ENCODE measurements around the gene TTPAL.

GRCh38 chr20:44460795-44461141 lies 14.9 kb upstream of the TTPAL start:
- no peak for TF ChIP-seq POLR2A (IDR thresholded peaks at IDR 0.05)
- TF ChIP-seq, protein P1, sequence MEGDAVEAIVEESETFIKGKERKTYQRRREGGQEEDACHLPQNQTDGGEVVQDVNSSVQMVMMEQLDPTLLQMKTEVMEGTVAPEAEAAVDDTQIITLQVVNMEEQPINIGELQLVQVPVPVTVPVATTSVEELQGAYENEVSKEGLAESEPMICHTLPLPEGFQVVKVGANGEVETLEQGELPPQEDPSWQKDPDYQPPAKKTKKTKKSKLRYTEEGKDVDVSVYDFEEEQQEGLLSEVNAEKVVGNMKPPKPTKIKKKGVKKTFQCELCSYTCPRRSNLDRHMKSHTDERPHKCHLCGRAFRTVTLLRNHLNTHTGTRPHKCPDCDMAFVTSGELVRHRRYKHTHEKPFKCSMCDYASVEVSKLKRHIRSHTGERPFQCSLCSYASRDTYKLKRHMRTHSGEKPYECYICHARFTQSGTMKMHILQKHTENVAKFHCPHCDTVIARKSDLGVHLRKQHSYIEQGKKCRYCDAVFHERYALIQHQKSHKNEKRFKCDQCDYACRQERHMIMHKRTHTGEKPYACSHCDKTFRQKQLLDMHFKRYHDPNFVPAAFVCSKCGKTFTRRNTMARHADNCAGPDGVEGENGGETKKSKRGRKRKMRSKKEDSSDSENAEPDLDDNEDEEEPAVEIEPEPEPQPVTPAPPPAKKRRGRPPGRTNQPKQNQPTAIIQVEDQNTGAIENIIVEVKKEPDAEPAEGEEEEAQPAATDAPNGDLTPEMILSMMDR (IDR thresholded peaks at IDR 0.05), result peak in 4 of 7 experiments; percentile 25 to 33 (median 30)
- TF ChIP-seq POLR2AphosphoS5 (IDR thresholded peaks at IDR 0.05), result no peak
- TF ChIP-seq EP300 (IDR thresholded peaks at IDR 0.05), result no peak
